DOHH2 (cell line): ENCODE measurements around the gene GLYATL1B.
A peak's percentile ranks its signal among the peaks of the same experiment; 100 is the strongest.
"Not testable (repeated sequence)": the region's sequence is repeated elsewhere in the genome, so short reads cannot be mapped to it uniquely, and the experiment has no call there.

Source experiments
- H3F3A ChIP-seq: fragments of 200-600 bp; sonication (generic), shearing (Covaris generic); 2 replicates; pipeline ENCODE4 v1.6.0; 2016; ENCODE audit warnings: antibody characterized with exemption, mild to moderate bottlenecking; ENCODE audit not compliant: control insufficient read depth, insufficient read depth
- H3K27ac ChIP-seq: fragments of 200-600 bp; sonication (generic); 2 replicates; pipeline ENCODE4 v1.5.1; 2014; ENCODE audit warnings: low read depth, mild to moderate bottlenecking, low read length, moderate library complexity
- H3K27me3 ChIP-seq: fragments of 200-600 bp; sonication (generic); 2 replicates; pipeline ENCODE4 v1.6.1; 2014; ENCODE audit warnings: mild to moderate bottlenecking, low read length, mixed read lengths; ENCODE audit not compliant: control insufficient read depth
- H3K36me3 ChIP-seq: fragments of 200-600 bp; sonication (generic); 2 replicates; pipeline ENCODE4 v1.6.1; 2014; ENCODE audit warnings: mild to moderate bottlenecking, low read length, moderate library complexity, mixed read lengths; ENCODE audit not compliant: control insufficient read depth
- H3K4me1 ChIP-seq: fragments of 200-600 bp; sonication (generic); 2 replicates; pipeline ENCODE4 v1.6.1; 2014; ENCODE audit warnings: mild to moderate bottlenecking, low read length, mixed read lengths; ENCODE audit not compliant: control insufficient read depth
- H3K4me2 ChIP-seq: fragments of 200-600 bp; sonication (generic); 2 replicates; pipeline ENCODE4 v1.6.0; 2014; ENCODE audit warnings: mild to moderate bottlenecking, low read length, moderate library complexity
- H3K4me3 ChIP-seq: fragments of 200-600 bp; sonication (generic); 2 replicates; pipeline ENCODE4 v1.5.1; 2014; ENCODE audit warnings: mild to moderate bottlenecking, low read length, mixed read lengths
- H3K79me2 ChIP-seq: fragments of 200-600 bp; sonication (generic); 2 replicates; pipeline ENCODE4 v1.6.1; 2014; ENCODE audit warnings: mild to moderate bottlenecking, low read length, mixed read lengths; ENCODE audit not compliant: control insufficient read depth
- H3K9me2 ChIP-seq: fragments of 200-600 bp; sonication (generic); replicated peaks from 2 replicates; pipeline ENCODE4 v1.6.1; 2014; ENCODE audit warnings: mild to moderate bottlenecking, low read length, mixed read lengths; ENCODE audit not compliant: control insufficient read depth
- H3K9me3 ChIP-seq: fragments of 200-600 bp; sonication (generic); 2 replicates; pipeline ENCODE4 v1.6.1; 2014; ENCODE audit warnings: antibody characterized with exemption, low read length, mixed read lengths; ENCODE audit not compliant: control insufficient read depth, insufficient read depth
- H4K20me1 ChIP-seq: fragments of 200-600 bp; sonication (generic); 2 replicates; pipeline ENCODE4 v1.6.0; 2014; ENCODE audit warnings: low read depth, mild to moderate bottlenecking, antibody characterized with exemption, low read length, moderate library complexity; ENCODE audit not compliant: control insufficient read depth, insufficient read depth
- EZH2phosphoT487 ChIP-seq: fragments of 200-600 bp; sonication (generic); IDR thresholded peaks from 2 replicates; pipeline ENCODE4 v1.6.1; 2017; ENCODE audit warnings: borderline replicate concordance, mild to moderate bottlenecking, antibody characterized with exemption, low read length, moderate library complexity, mixed read lengths
- TF ChIP-seq, protein P1 (sequence below): fragments of 200-600 bp; sonication (generic); IDR thresholded peaks from one replicate; pipeline ENCODE4 v1.5.1; 2014; ENCODE audit warnings: antibody characterized with exemption, mild to moderate bottlenecking, low read depth, low read length; ENCODE audit not compliant: poor library complexity, severe bottlenecking

The GLYATL1B gene

DNA sequence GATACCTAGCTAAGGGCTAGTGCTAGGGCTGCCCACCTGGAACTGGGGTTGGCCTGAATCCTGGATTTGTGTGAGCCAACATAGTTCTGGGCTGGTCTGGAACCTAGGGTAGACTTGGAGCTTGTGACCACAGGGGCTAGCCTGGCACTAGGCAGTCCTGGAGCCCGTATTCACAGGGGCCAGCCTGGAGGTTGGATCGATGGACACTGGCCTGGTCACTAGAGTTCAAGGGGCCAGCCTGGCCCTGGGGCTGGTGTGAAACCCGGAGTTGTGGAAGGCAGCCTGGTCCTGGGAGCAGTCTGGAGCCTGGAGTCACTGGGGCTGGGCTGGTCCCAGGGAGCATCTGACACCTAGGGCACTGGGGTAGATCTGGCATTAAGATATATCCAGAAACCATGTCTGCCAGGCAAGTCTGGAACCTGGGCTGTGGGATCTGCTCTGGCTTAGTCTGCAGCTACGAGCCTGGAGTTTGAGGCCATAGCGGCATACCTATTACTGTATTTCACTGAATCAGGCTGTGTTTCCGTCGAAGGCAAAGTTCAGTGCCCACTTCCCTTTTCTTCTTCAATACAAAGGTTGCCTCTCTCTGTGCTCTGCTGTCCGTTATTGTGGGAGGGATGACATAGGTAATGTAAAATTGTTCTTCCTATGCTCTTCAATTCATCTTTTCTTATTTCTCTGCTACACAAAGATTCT, 9.1 kb upstream of the GLYATL1B start:
- Histone ChIP-seq H4K20me1 (no peaks in the 10 kb centered on the region), H3K36me3 (peaks cover 20% of the 10 kb centered on the region), H3K9me3 (peaks cover 18% of the 10 kb centered on the region; the same call in 1 of the 2 replicates), H3K27me3 (no peaks in the 10 kb centered on the region), H3K4me1 (peaks cover 79% of the 10 kb centered on the region), H3F3A (peaks cover 26% of the 10 kb centered on the region), H3K79me2 (no peaks in the 10 kb centered on the region), H3K4me2 (peak overlapping the region; percentile 70), H3K27ac (peak overlapping the region; percentile 87), H3K4me3 (peak overlapping the region; percentile 56), H3K9me2 (no peaks in the 10 kb centered on the region)
- TF ChIP-seq, protein P1, sequence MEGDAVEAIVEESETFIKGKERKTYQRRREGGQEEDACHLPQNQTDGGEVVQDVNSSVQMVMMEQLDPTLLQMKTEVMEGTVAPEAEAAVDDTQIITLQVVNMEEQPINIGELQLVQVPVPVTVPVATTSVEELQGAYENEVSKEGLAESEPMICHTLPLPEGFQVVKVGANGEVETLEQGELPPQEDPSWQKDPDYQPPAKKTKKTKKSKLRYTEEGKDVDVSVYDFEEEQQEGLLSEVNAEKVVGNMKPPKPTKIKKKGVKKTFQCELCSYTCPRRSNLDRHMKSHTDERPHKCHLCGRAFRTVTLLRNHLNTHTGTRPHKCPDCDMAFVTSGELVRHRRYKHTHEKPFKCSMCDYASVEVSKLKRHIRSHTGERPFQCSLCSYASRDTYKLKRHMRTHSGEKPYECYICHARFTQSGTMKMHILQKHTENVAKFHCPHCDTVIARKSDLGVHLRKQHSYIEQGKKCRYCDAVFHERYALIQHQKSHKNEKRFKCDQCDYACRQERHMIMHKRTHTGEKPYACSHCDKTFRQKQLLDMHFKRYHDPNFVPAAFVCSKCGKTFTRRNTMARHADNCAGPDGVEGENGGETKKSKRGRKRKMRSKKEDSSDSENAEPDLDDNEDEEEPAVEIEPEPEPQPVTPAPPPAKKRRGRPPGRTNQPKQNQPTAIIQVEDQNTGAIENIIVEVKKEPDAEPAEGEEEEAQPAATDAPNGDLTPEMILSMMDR = no peak
- no peak for TF ChIP-seq EZH2phosphoT487

DNA sequence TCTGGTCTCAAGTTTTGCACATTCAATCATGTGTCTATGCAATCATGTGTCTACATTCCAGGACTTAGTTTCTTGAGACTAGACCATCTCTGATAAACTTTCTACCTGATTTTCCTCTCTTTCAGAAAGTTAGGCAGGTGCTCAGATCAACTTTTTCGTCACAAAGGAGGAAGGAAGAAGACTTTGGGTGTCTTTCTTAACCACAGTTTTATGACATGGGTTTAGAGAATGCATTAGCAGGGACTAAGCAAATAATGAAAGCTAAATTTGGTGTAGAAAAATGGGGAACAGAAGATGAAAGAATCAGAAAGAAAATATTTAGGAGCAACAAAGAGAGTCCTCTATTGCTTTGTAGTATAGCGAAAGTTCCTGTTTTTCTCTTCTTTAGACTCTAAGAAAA, 7.7 kb upstream of the GLYATL1B start:
- H3K4me2 ChIP-seq = peak overlapping the region; percentile 70
- H3K9me3 ChIP-seq = peaks cover 18% of the 10 kb centered on the region; the same call in 1 of the 2 replicates
- no peaks in the 10 kb centered on the region for H3K9me2 ChIP-seq
- peaks cover 20% of the 10 kb centered on the region for H3K36me3 ChIP-seq
- no peaks in the 10 kb centered on the region for H4K20me1 ChIP-seq
- no peaks in the 10 kb centered on the region for H3K79me2 ChIP-seq
- H3K27me3 ChIP-seq = no peaks in the 10 kb centered on the region
- H3K27ac ChIP-seq = peak overlapping the region; percentile 87
- peaks cover 82% of the 10 kb centered on the region for H3K4me1 ChIP-seq
- peaks cover 26% of the 10 kb centered on the region for H3F3A ChIP-seq
- TF ChIP-seq, protein P1 = no peak
- no peak for TF ChIP-seq EZH2phosphoT487
- H3K4me3 ChIP-seq = peak overlapping the region; percentile 56

DNA sequence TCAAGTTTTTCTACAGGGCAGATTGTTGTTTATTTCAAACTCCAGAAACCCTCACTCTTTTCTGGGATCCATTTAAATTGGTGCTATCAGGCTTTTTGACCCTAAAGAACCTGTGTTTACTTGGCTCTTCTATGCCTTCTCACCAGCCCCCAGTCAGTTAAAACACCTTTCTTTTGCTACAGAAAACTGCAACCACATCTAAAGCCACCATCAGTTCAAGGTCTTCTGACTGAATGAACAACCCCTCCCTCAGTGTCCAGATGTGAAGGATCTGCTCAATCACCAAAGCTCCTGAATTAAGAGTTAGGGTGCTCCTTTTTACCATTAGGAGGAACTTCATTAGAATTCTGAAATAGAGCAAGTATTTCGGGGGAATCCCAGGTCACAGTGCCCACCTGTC, 7.0 kb upstream of the GLYATL1B start:
- H3K4me2 ChIP-seq = peak overlapping the region; percentile 70
- no peaks in the 10 kb centered on the region for H3K79me2 ChIP-seq
- H4K20me1 ChIP-seq = no peaks in the 10 kb centered on the region

DNA sequence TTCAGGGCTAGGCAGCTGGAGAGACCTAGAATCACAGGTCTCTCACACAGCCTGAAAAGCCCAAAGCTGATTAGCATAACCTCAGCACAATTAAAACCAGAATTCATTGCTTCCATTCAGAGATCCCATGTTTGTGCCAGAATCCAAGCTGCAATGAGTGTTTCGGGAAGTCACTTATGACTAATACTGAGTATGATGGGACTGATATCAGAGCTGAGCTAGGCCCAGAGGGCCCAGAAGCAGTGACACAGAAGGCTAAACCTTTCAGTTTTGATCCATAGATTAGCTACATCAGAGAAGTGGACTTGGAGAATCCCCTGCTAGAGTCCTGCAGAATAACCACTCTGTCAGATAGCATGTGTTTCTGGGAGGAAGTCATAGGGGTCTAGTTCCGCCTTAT, 5.7 kb upstream of the GLYATL1B start:
- not testable (repeated sequence) for H3K79me2 ChIP-seq, H3K4me2 ChIP-seq, H3K27ac ChIP-seq, H3K4me3 ChIP-seq, H4K20me1 ChIP-seq, H3K9me2 ChIP-seq, H3K27me3 ChIP-seq
- Histone ChIP-seq H3K36me3 (peaks cover 20% of the 10 kb centered on the region), H3F3A (peaks cover 29% of the 10 kb centered on the region), H3K4me1 (peaks cover 87% of the 10 kb centered on the region), H3K9me3 (peaks cover 18% of the 10 kb centered on the region; the same call in 1 of the 2 replicates)

More for the DNA sequence above, 7.0 kb upstream of the GLYATL1B start:
- Histone ChIP-seq H3K9me3 (peaks cover 18% of the 10 kb centered on the region; the same call in 1 of the 2 replicates), H3K27ac (peak overlapping the region; percentile 87), H3F3A (peaks cover 26% of the 10 kb centered on the region), H3K4me3 (peak overlapping the region; percentile 56), H3K27me3 (no peaks in the 10 kb centered on the region), H3K4me1 (peaks cover 81% of the 10 kb centered on the region), H3K9me2 (no peaks in the 10 kb centered on the region), H3K36me3 (peaks cover 20% of the 10 kb centered on the region)
- TF ChIP-seq, protein P1 = no peak
- TF ChIP-seq EZH2phosphoT487 = no peak

DNA sequence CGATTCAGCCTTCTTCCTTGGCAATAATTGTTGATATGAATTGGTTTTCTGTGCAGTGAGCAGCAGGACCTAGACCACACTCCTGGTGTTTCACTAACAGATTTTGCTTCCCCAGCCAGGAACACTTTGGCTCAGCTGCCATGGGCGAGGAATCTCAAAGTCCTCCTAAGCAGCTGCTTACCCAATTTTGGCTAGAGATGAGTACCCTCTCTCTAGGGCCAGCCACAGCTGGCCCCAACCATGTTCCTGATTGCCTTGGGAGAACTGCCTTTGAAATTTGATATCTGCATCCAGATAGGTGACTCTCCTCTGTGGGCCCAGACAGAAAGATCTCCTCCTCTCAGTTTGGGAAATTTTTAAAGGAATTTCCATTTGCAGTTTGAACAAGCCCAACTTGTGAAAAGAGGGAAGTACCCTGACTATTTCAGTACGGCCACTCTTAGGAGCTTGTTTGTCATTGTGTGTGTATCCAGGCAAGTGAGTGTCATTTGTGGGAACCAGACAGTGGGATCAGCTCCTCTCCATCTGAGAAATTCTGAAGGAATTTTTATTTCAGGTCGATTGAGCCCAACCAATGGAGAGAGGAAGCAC, 4.6 kb upstream of the GLYATL1B start:
- peaks cover 91% of the 10 kb centered on the region for H3K4me1 ChIP-seq
- peaks cover 13% of the 10 kb centered on the region for H3K36me3 ChIP-seq
- H3K27ac ChIP-seq = 0 out of 2 replicates have a peak overlapping the region, but pooled peaks have one; percentile 3
- not testable (repeated sequence) for H3K79me2 ChIP-seq, H3K4me3 ChIP-seq, H3K9me2 ChIP-seq, H4K20me1 ChIP-seq, H3K4me2 ChIP-seq, H3K27me3 ChIP-seq
- peaks cover 30% of the 10 kb centered on the region for H3F3A ChIP-seq
- peaks cover 10% of the 10 kb centered on the region; the same call in 1 of the 2 replicates for H3K9me3 ChIP-seq
